HG02973 (cell line): ENCODE data around the gene ENTPD6.
"Not testable (repeated sequence)": the region's sequence is repeated elsewhere in the genome, so short reads cannot be mapped to it uniquely, and the experiment has no call there.

ENCODE experiments used
- ATAC-seq: cut with Tn5 transposase; IDR thresholded peaks from one replicate; pipeline ENCODE4 v1.9.1; 2021; ENCODE audit warnings: moderate library complexity; ENCODE audit not compliant: unreplicated experiment

Gene ENTPD6

GRCh38 chr20:25240851-25241658 is 45.5 kb downstream of the ENTPD6 start:
- not testable (repeated sequence) for ATAC-seq

GRCh38 chr20:25241659-25241955 is 46.1 kb downstream of the ENTPD6 start:
- not testable (repeated sequence) for ATAC-seq

- ATAC-seq = no peak
Observed at GRCh38 chr20:25242231-25242630, 46.7 kb downstream of the ENTPD6 start.

- no peak for ATAC-seq
Observed at GRCh38 chr20:25243416-25243979, 48.0 kb downstream of the ENTPD6 start.

- no peak for ATAC-seq
Observed at GRCh38 chr20:25244976-25245375, 49.5 kb downstream of the ENTPD6 start.

GRCh38 chr20:25245461-25245860 is 49.9 kb downstream of the ENTPD6 start:
- ATAC-seq = no peak

GRCh38 chr20:25246182-25246999 is 50.9 kb downstream of the ENTPD6 start:
- no peak for ATAC-seq

GRCh38 chr20:25247000-25247517 is 51.5 kb downstream of the ENTPD6 start:
- ATAC-seq = no peak

- ATAC-seq = peak; percentile 19
Observed at GRCh38 chr20:25247518-25247955, 52.0 kb downstream of the ENTPD6 start.

- peak; percentile 47 for ATAC-seq
Observed at GRCh38 chr20:25247956-25248785, 52.7 kb downstream of the ENTPD6 start, which contains the start of gene PYGB. Gene PYGB (plus strand): TSS chr20:25248085. CDS start chr20:25248179, 94 bp downstream.

GRCh38 chr20:25248786-25249172 is 53.3 kb downstream of the ENTPD6 start:
- ATAC-seq = no peak

- ATAC-seq = no peak
Observed at GRCh38 chr20:25249198-25249931, 53.9 kb downstream of the ENTPD6 start.

GRCh38 chr20:25250508-25250907 is 55.0 kb downstream of the ENTPD6 start:
- no peak for ATAC-seq

- ATAC-seq = no peak
Observed at GRCh38 chr20:25251019-25251418, 55.5 kb downstream of the ENTPD6 start.

- ATAC-seq = no peak
Observed at GRCh38 chr20:25251558-25251957, 56.0 kb downstream of the ENTPD6 start.

- no peak for ATAC-seq
Observed at GRCh38 chr20:25252230-25252651, 56.7 kb downstream of the ENTPD6 start.

GRCh38 chr20:25252686-25253421 is 57.3 kb downstream of the ENTPD6 start:
- ATAC-seq = no peak

GRCh38 chr20:25253606-25254275 is 58.2 kb downstream of the ENTPD6 start:
- ATAC-seq = no peak

- no peak for ATAC-seq
Observed at GRCh38 chr20:25254571-25254970, 59.1 kb downstream of the ENTPD6 start.
